HG03520 (cell line): ENCODE results near the gene ANKRD23.
"Not testable (repeated sequence)": the region's sequence is repeated elsewhere in the genome, so short reads cannot be mapped to it uniquely, and the experiment has no call there.

Experiments
- ATAC-seq: cut with Tn5 transposase; IDR thresholded peaks from one replicate; pipeline ENCODE4 v1.9.1; 2021; ENCODE audit warnings: mild to moderate bottlenecking, moderate library complexity; ENCODE audit not compliant: unreplicated experiment

Gene ANKRD23

GRCh38 chr2:96801005-96801785, 42.6 kb downstream of the ANKRD23 start:
- peak; percentile 74 for ATAC-seq

- no peak for ATAC-seq
Measured at GRCh38 chr2:96800061-96801004, 43.5 kb downstream of the ANKRD23 start.

GRCh38 chr2:96799623-96799935, 44.2 kb downstream of the ANKRD23 start:
- ATAC-seq: no peak

- ATAC-seq: no peak
Measured at GRCh38 chr2:96798733-96799622, 44.8 kb downstream of the ANKRD23 start.

- no peak for ATAC-seq
Measured at GRCh38 chr2:96797066-96797625, 46.7 kb downstream of the ANKRD23 start.

GRCh38 chr2:96796497-96796896, 47.3 kb downstream of the ANKRD23 start:
- ATAC-seq: not testable (repeated sequence)

- ATAC-seq: no peak
Measured at GRCh38 chr2:96795076-96795475, 48.7 kb downstream of the ANKRD23 start.

GRCh38 chr2:96792772-96793749, 50.8 kb downstream of the ANKRD23 start:
- no peak for ATAC-seq

GRCh38 chr2:96789245-96789617, 54.6 kb downstream of the ANKRD23 start:
- no peak for ATAC-seq

- no peak for ATAC-seq
Measured at GRCh38 chr2:96788442-96789244, 55.2 kb downstream of the ANKRD23 start.
